T-cell (primary cell): ENCODE measurements around the gene TRAF7. TPM values are rescaled to one million over a fixed set of nuclear protein-coding genes. Genes with fewer than 3 reads are reported as not detected.

Experiments
- ATAC-seq, 4 experiments: fragments of 200-7000 bp in 3 of 4; fragments of 150-1000 bp in 1 of 4; cut with Tn5 transposase; replicated peaks in 1 of 4; 1 replicate in 3 of 4; 2 replicates in 1 of 4; pipeline ENCODE4 v1.10.0; 2021; ENCODE audit warnings: moderate library complexity in 3 of 4, mild to moderate bottlenecking in 2 of 4, moderate number of reproducible peaks in 1 of 4
- CTCF ChIA-PET, 2 donors: fragments of 300-600 bp; sonication (Branson Sonifier 250); formaldehyde crosslinking; loops; one replicate each; lab custom pipeline; 2022; ENCODE audit warnings: antibody characterized with exemption in 2 of 2; lab: Charles Lee
- POLR2A ChIA-PET, 2 donors: fragments of 300-600 bp; sonication (Branson Sonifier 250); formaldehyde crosslinking; loops; one replicate each; lab custom pipeline; 2022; ENCODE audit warnings: antibody characterized with exemption in 2 of 2; lab: Charles Lee
- DNase-seq, 35 experiments: peaks; one replicate each; pipeline versions ENCODE4 v3.0.0 to v3.0.0-alpha.2; 2013 to 2023
- H3K27ac ChIP-seq: one replicate; pipeline ENCODE4 v1.5.1; 2013; ENCODE audit warnings: low read length
- H3K27me3 ChIP-seq, 2 experiments: replicated peaks in 1 of 2; 1 replicate in 1 of 2; 2 replicates in 1 of 2; pipeline versions ENCODE4 v1.6.1 to v1.7.0; 2013; ENCODE audit warnings: low read length in 1 of 2, mixed read lengths in 1 of 2; ENCODE audit not compliant: control insufficient read depth in 2 of 2, insufficient read depth in 2 of 2; ENCODE audit errors: extremely low read depth in 1 of 2
- H3K36me3 ChIP-seq, 2 donors: 1 replicate in 1 of 2; 2 replicates in 1 of 2; pipeline versions ENCODE4 v1.6.1 to v1.7.0; 2013; ENCODE audit warnings: low read length in 1 of 2; ENCODE audit not compliant: control insufficient read depth in 2 of 2, insufficient read depth in 1 of 2; ENCODE audit errors: extremely low read depth in 1 of 2
- H3K4me1 ChIP-seq, 2 experiments: 1 replicate in 1 of 2; 2 replicates in 1 of 2; pipeline versions ENCODE4 v1.6.1 to v1.7.0; 2013; ENCODE audit warnings: low read length in 2 of 2, mixed read lengths in 1 of 2; ENCODE audit not compliant: insufficient read depth in 2 of 2, control insufficient read depth in 1 of 2; ENCODE audit errors: extremely low read depth in 1 of 2
- H3K4me3 ChIP-seq, 2 donors: 1 replicate in 1 of 2; 2 replicates in 1 of 2; pipeline versions ENCODE4 v1.5.1 to v1.7.0; 2013; ENCODE audit warnings: mild to moderate bottlenecking in 2 of 2, low read length in 1 of 2, moderate library complexity in 1 of 2; ENCODE audit not compliant: control insufficient read depth in 1 of 2; ENCODE audit errors: extremely low read depth in 1 of 2
- H3K9me3 ChIP-seq: 2 replicates; pipeline ENCODE4 v1.7.0; 2013
- H3K27ac Mint-ChIP-seq, 2 donors: one replicate each; pipeline ENCODE4 v1.8.0; 2020 to 2021; ENCODE audit warnings: mild to moderate bottlenecking in 2 of 2, mixed read lengths in 2 of 2
- H3K27me3 Mint-ChIP-seq, 2 donors: one replicate each; pipeline ENCODE4 v1.8.0; 2021 to 2022; ENCODE audit warnings: mixed read lengths in 2 of 2
- H3K36me3 Mint-ChIP-seq: one replicate; pipeline ENCODE4 v1.8.0; 2021; ENCODE audit warnings: mixed read lengths
- H3K4me1 Mint-ChIP-seq, 3 donors: one replicate each; pipeline ENCODE4 v1.8.0; 2020 to 2022; ENCODE audit warnings: mixed read lengths in 3 of 3, mild to moderate bottlenecking in 1 of 3
- H3K4me3 Mint-ChIP-seq, 3 donors: one replicate each; pipeline ENCODE4 v1.8.0; 2020 to 2022; ENCODE audit warnings: mild to moderate bottlenecking in 3 of 3, mixed read lengths in 3 of 3, moderate library complexity in 3 of 3
- H3K9me3 Mint-ChIP-seq, 3 donors: one replicate each; pipeline ENCODE4 v1.8.0; 2020 to 2022; ENCODE audit warnings: mixed read lengths in 3 of 3
- WGBS: methylation state at CpG from one replicate; pipeline ENCODE4 v1.1.5; 2013; ENCODE audit warnings: missing lambda C conversion rate; ENCODE audit not compliant: insufficient coverage; 5-methylcytosine and 5-hydroxymethylcytosine counted together
- total RNA-seq, 35 experiments: library from RNA in 6 of 35; stranded (reverse) in 6 of 35; fragments of 120-200 nt in 1 of 35; gene quantifications; one replicate each; pipeline versions ENCODE4 v1.2.1 to v1.2.4 and lab custom pipeline; 2013 to 2026

Gene TRAF7
- total RNA-seq, 5 donors from 2014 or later (not counting 1 experiment from before 2014, with no cell fraction given), result 25.6 to 54.3 (median 43.9) TPM

- CTCF ChIA-PET, result interaction anchor here in 1 of 2 donors (0.5 to 1.1 kb wide), 3 partner anchors 60 to 306 kb away, joined by 3 to 7 read pairs (median 5); no protein-coding TSS in a partner anchor
- Mint-ChIP-seq H3K27ac (no peak overlapping the region), H3K27me3 (peaks cover 11 to 29% of the 10 kb centered on the region in 2 donors), H3K4me1 (peaks cover 0 to 8% (median 4%) of the 10 kb centered on the region in 3 donors), H3K9me3 (no peaks in the 10 kb centered on the region), H3K4me3 (peak overlapping the region; percentile 7 to 61 (median 43)), H3K36me3 (no peaks in the 10 kb centered on the region)
- 40% methylated on average over 5 of the region's 10 CpGs for WGBS
- Histone ChIP-seq H3K4me1 (peaks cover 0 to 18% of the 10 kb centered on the region in 2 experiments), H3K27me3 (peaks cover 3 to 56% of the 10 kb centered on the region in 2 experiments), H3K36me3 (no peaks in the 10 kb centered on the region), H3K27ac (no peak overlapping the region), H3K4me3 (no peak overlapping the region), H3K9me3 (no peaks in the 10 kb centered on the region)
- peak in 30 of 35 experiments; percentile 16 to 78 (median 42) for DNase-seq
- POLR2A ChIA-PET, result interaction anchor here in 1 of 2 donors (1.1 kb wide), 1 partner anchor 306 kb away, joined by 3 read pairs; no protein-coding TSS in a partner anchor
- peak; percentile 69 to 80 (median 78) for ATAC-seq
These were observed 39.3 kb downstream of the TRAF7 start for GRCh38 chr16:2194852-2195321.

GRCh38 chr16:2195322-2196161 lies 40.0 kb downstream of the TRAF7 start:
- peak in 2 of 35 experiments; percentile 12 to 19 for DNase-seq
- peaks cover 3 to 58% of the 10 kb centered on the region in 2 experiments for H3K27me3 ChIP-seq
- H3K4me1 Mint-ChIP-seq, result peaks cover 0 to 8% (median 4%) of the 10 kb centered on the region in 3 donors
- ChIA-PET CTCF (interaction anchor here in 1 of 2 donors (0.5 to 1.1 kb wide), 2 partner anchors 59 to 306 kb away, joined by 5 to 7 read pairs; no protein-coding TSS in a partner anchor), POLR2A (interaction anchor here (0.6 to 1.1 kb wide), 2 partner anchors 221 to 306 kb away, joined by 3 read pairs; no protein-coding TSS in a partner anchor)
- no peaks in the 10 kb centered on the region for H3K36me3 ChIP-seq
- peak overlapping the region in 2 of 3 donors; percentile 37 to 61 for H3K4me3 Mint-ChIP-seq
- no peak overlapping the region for H3K27ac Mint-ChIP-seq
- H3K4me1 ChIP-seq, result peaks cover 0 to 18% of the 10 kb centered on the region in 2 experiments
- peak overlapping the region in 1 of 2 donors; percentile 29 for H3K4me3 ChIP-seq
- peaks cover 11 to 35% of the 10 kb centered on the region in 2 donors for H3K27me3 Mint-ChIP-seq
- H3K9me3 Mint-ChIP-seq, result no peaks in the 10 kb centered on the region
- H3K27ac ChIP-seq, result no peak overlapping the region
- H3K36me3 Mint-ChIP-seq, result no peaks in the 10 kb centered on the region
- ATAC-seq, result peak; percentile 13 to 39 (median 29)
- no peaks in the 10 kb centered on the region for H3K9me3 ChIP-seq
- 3% methylated on average over 36 of the region's 49 CpGs for WGBS

- Histone ChIP-seq H3K36me3 (no peaks in the 10 kb centered on the region), H3K27ac (no peak within 1 kb of the TSS), H3K4me3 (peak within 1 kb of the TSS in 1 of 2 donors; percentile 44), H3K4me1 (peaks cover 0 to 18% of the 10 kb centered on the region in 2 experiments), H3K27me3 (peaks cover 3 to 58% of the 10 kb centered on the region in 2 experiments), H3K9me3 (no peaks in the 10 kb centered on the region)
- H3K27ac Mint-ChIP-seq, result no peak within 1 kb of the TSS
- WGBS, result 1% methylated on average over 91 of the region's 129 CpGs
- peak within 1 kb of the TSS; percentile 41 to 72 (median 53) for H3K4me3 Mint-ChIP-seq
- CTCF ChIA-PET, result no interaction called here
- ATAC-seq (peak; percentile 35 to 44 (median 42)), DNase-seq (peak in 2 of 35 experiments; percentile 20 to 47)
- no peaks in the 10 kb centered on the region for H3K9me3 Mint-ChIP-seq
- H3K4me1 Mint-ChIP-seq, result peaks cover 0 to 8% (median 4%) of the 10 kb centered on the region in 3 donors
- POLR2A ChIA-PET, result interaction anchor here in 1 of 2 donors (0.6 kb wide), 1 partner anchor 220 kb away, joined by 3 read pairs; no protein-coding TSS in a partner anchor
- no peaks in the 10 kb centered on the region for H3K36me3 Mint-ChIP-seq
- H3K27me3 Mint-ChIP-seq, result peaks cover 11 to 35% of the 10 kb centered on the region in 2 donors
These were observed 40.8 kb downstream of the TRAF7 start, which contains the start of gene CASKIN1 for GRCh38 chr16:2196162-2196980. Gene CASKIN1 (minus strand): TSS chr16:2196605. CDS start chr16:2196432, 173 bp downstream.

GRCh38 chr16:2196981-2197511 lies 41.5 kb downstream of the TRAF7 start:
- H3K4me3 Mint-ChIP-seq, result peak overlapping the region; percentile 41 to 72 (median 53)
- Histone ChIP-seq H3K36me3 (no peaks in the 10 kb centered on the region), H3K9me3 (no peaks in the 10 kb centered on the region), H3K27me3 (peaks cover 3 to 58% of the 10 kb centered on the region in 2 experiments), H3K27ac (no peak overlapping the region), H3K4me1 (peaks cover 0 to 18% of the 10 kb centered on the region in 2 experiments), H3K4me3 (no peak overlapping the region)
- H3K27ac Mint-ChIP-seq, result no peak overlapping the region
- CTCF ChIA-PET, result no interaction called here
- no peak for ATAC-seq
- no peaks in the 10 kb centered on the region for H3K9me3 Mint-ChIP-seq
- H3K4me1 Mint-ChIP-seq, result peaks cover 0 to 8% (median 4%) of the 10 kb centered on the region in 3 donors
- 28% methylated on average over 22 of the region's 32 CpGs for WGBS
- POLR2A ChIA-PET, result no interaction called here
- peaks cover 11 to 35% of the 10 kb centered on the region in 2 donors for H3K27me3 Mint-ChIP-seq
- DNase-seq, result no peak
- no peaks in the 10 kb centered on the region for H3K36me3 Mint-ChIP-seq

GRCh38 chr16:2197765-2198164 lies 42.2 kb downstream of the TRAF7 start:
- H3K9me3 ChIP-seq, result no peaks in the 10 kb centered on the region
- Mint-ChIP-seq H3K9me3 (no peaks in the 10 kb centered on the region), H3K4me1 (peaks cover 0 to 8% (median 4%) of the 10 kb centered on the region in 3 donors), H3K4me3 (peak overlapping the region; percentile 37 to 72 (median 47)), H3K27me3 (peaks cover 11 to 35% of the 10 kb centered on the region in 2 donors), H3K36me3 (no peaks in the 10 kb centered on the region), H3K27ac (peak overlapping the region in 1 of 2 donors; percentile 36)
- ATAC-seq (no peak), DNase-seq (no peak)
- ChIA-PET CTCF (no interaction called here), POLR2A (no interaction called here)
- no peak overlapping the region for H3K4me3 ChIP-seq
- H3K27me3 ChIP-seq, result peaks cover 3 to 58% of the 10 kb centered on the region in 2 experiments
- H3K36me3 ChIP-seq, result no peaks in the 10 kb centered on the region
- peaks cover 0 to 18% of the 10 kb centered on the region in 2 experiments for H3K4me1 ChIP-seq
- H3K27ac ChIP-seq, result no peak overlapping the region
- 95% methylated on average over 4 of the region's 6 CpGs for WGBS
